GM12878 (cell line): ENCODE results near the gene CNTRL. TPM values are rescaled to one million over a fixed set of nuclear protein-coding genes. Genes with fewer than 3 reads are reported as not detected.

Experiments
- ATAC-seq: fragments of 200-7000 bp; cut with Tn5 transposase; 3 replicates; pipeline ENCODE4 v1.9.1; 2020; ENCODE audit warnings: mild to moderate bottlenecking, moderate library complexity
- BruUV-seq: library from RNA; stranded (reverse); fragments of 400-500 nt; replicated peaks from 2 replicates; lab custom pipeline; 2021; lab: Mats Ljungman, UMichigan
- CTCF ChIA-PET: fragments of 300-600 bp; sonication (Branson Sonifier 250); formaldehyde crosslinking; extraction: SDS; loops from one replicate; lab custom pipeline; 2021; ENCODE audit warnings: inconsistent platforms; lab: Yijun Ruan, JAX
- POLR2A ChIA-PET: fragments of 350-600 bp; formaldehyde crosslinking; extraction: SDS; loops from one replicate; lab custom pipeline; 2021; ENCODE audit warnings: inconsistent platforms; lab: Charles Lee
- RAD21 ChIA-PET: fragments of 300-600 bp; sonication (Branson Sonifier 250); formaldehyde crosslinking; loops from one replicate; lab custom pipeline; 2023; ENCODE audit warnings: antibody characterized with exemption; ENCODE audit not compliant: unreplicated experiment; lab: Charles Lee
- SMC1A ChIA-PET: fragments of 300-600 bp; sonication (Branson Sonifier 250); formaldehyde crosslinking; loops from one replicate; lab custom pipeline; 2023; ENCODE audit not compliant: unreplicated experiment, uncharacterized antibody; lab: Charles Lee
- DNase-seq: peaks from one replicate; pipeline ENCODE4 v3.0.0-alpha.2; 2011; ENCODE audit warnings: low read depth, low spot score
- FAIRE-seq: peaks from 3 replicates; lab custom pipeline; 2011; peaks lifted over from hg19 to GRCh38; lab: Jason Lieb, UNC
- H2AFZ ChIP-seq: 2 replicates; pipeline ENCODE4 v1.6.0; 2011; ENCODE audit warnings: low read depth, low read length, control low read depth; ENCODE audit not compliant: control insufficient read depth
- H3K27ac ChIP-seq: 2 replicates; pipeline ENCODE4 v1.5.1; 2011; ENCODE audit warnings: control low read depth; ENCODE audit not compliant: control insufficient read depth, insufficient read depth
- H3K27me3 ChIP-seq, 2 experiments: replicated peaks in 1 of 2; 2 replicates each; pipeline versions ENCODE4 v1.6.0 to v1.6.1; 2011; ENCODE audit warnings: low read length in 1 of 2; ENCODE audit not compliant: control insufficient read depth in 2 of 2, insufficient read depth in 2 of 2
- H3K36me3 ChIP-seq, 2 experiments: 2 replicates each; pipeline ENCODE4 v1.5.1; 2011; ENCODE audit warnings: low read length in 1 of 2; ENCODE audit not compliant: control insufficient read depth in 2 of 2, insufficient read depth in 2 of 2
- H3K4me1 ChIP-seq: 2 replicates; pipeline ENCODE4 v1.6.1; 2011; ENCODE audit warnings: mild to moderate bottlenecking, low read length, moderate library complexity, mixed read lengths; ENCODE audit not compliant: control insufficient read depth, insufficient read depth
- H3K4me2 ChIP-seq: 2 replicates; pipeline ENCODE4 v1.6.0; 2011; ENCODE audit warnings: control low read depth; ENCODE audit not compliant: control insufficient read depth, insufficient read depth
- H3K4me3 ChIP-seq: fragments of 200-600 bp; sonication (generic); 2 replicates; pipeline ENCODE4 v1.5.1; 2016
- H3K79me2 ChIP-seq: 2 replicates; pipeline ENCODE4 v1.6.0; 2011; ENCODE audit warnings: low read length; ENCODE audit not compliant: control insufficient read depth, insufficient read depth
- H3K9ac ChIP-seq: 2 replicates; pipeline ENCODE4 v1.8.0; 2011; ENCODE audit warnings: low read length, control low read depth, mixed read lengths; ENCODE audit not compliant: control insufficient read depth, insufficient read depth
- H3K9me3 ChIP-seq: replicated peaks from 3 replicates; pipeline ENCODE4 v1.5.1; 2011; ENCODE audit warnings: mild to moderate bottlenecking, low read length; ENCODE audit not compliant: control insufficient read depth, insufficient read depth
- H4K20me1 ChIP-seq: 2 replicates; pipeline ENCODE4 v1.6.0; 2011; ENCODE audit not compliant: control insufficient read depth, insufficient read depth
- BACH1 ChIP-seq: fragments of 450-650 bp; IDR thresholded peaks from 2 replicates; pipeline ENCODE4 v1.6.1; 2017; ENCODE audit warnings: mild to moderate bottlenecking, borderline replicate concordance
- CREM ChIP-seq: IDR thresholded peaks from 2 replicates; pipeline ENCODE4 v1.6.1; 2014; ENCODE audit warnings: antibody characterized with exemption, low read depth
- CTCF ChIP-seq, 3 experiments: IDR thresholded peaks in 2 of 3; conservative IDR thresholded peaks in 1 of 3; 2 replicates each; pipeline ENCODE4 v1.5.1; 2011; ENCODE audit warnings: low read depth in 3 of 3, low read length in 3 of 3, mild to moderate bottlenecking in 3 of 3, control low read depth in 2 of 3, moderate library complexity in 2 of 3, inconsistent platforms in 1 of 3, mixed read lengths in 1 of 3; ENCODE audit not compliant: control insufficient read depth in 2 of 3, insufficient read depth in 1 of 3; ENCODE audit errors: extremely low read depth in 1 of 3
- EED ChIP-seq: sonication (generic); IDR thresholded peaks from 2 replicates; pipeline ENCODE4 v1.6.1; 2016; ENCODE audit warnings: antibody characterized with exemption, low read depth
- ESRRA ChIP-seq: IDR thresholded peaks from 2 replicates; pipeline ENCODE4 v1.6.1; 2012; ENCODE audit warnings: mild to moderate bottlenecking, low read length, improper control_type of control experiment
- IKZF1 ChIP-seq: fragments of 450-650 bp; conservative IDR thresholded peaks from 2 replicates; pipeline ENCODE4 v1.6.1; 2017; ENCODE audit warnings: antibody characterized with exemption, mild to moderate bottlenecking
- NR2C1 ChIP-seq: fragments of 450-650 bp; IDR thresholded peaks from 2 replicates; pipeline ENCODE4 v1.6.1; 2017; ENCODE audit warnings: antibody characterized with exemption, mild to moderate bottlenecking, moderate library complexity
- POU2F2 ChIP-seq: IDR thresholded peaks from 3 replicates; pipeline ENCODE4 v1.6.1; 2011; ENCODE audit warnings: low read depth, mild to moderate bottlenecking, low read length, borderline replicate concordance
- RELB ChIP-seq: fragments of 450-650 bp; IDR thresholded peaks from 2 replicates; pipeline ENCODE4 v1.6.1; 2017; ENCODE audit warnings: low read depth, mild to moderate bottlenecking, moderate library complexity
- REST ChIP-seq: IDR thresholded peaks from 2 replicates; pipeline ENCODE4 v1.6.1; 2012; ENCODE audit warnings: mild to moderate bottlenecking, low read depth, low read length
- RUNX3 ChIP-seq: IDR thresholded peaks from 2 replicates; pipeline ENCODE4 v1.6.1; 2012; ENCODE audit warnings: low read length, inconsistent platforms
- SMC3 ChIP-seq: IDR thresholded peaks from 2 replicates; pipeline ENCODE4 v1.6.1; 2011; ENCODE audit warnings: low read length, improper control_type of control experiment, borderline replicate concordance
- USF2 ChIP-seq: IDR thresholded peaks from 2 replicates; pipeline ENCODE4 v1.6.1; 2011; ENCODE audit warnings: low read depth, low read length, improper control_type of control experiment, borderline replicate concordance
- ZNF384 ChIP-seq: IDR thresholded peaks from 2 replicates; pipeline ENCODE4 v1.6.1; 2012; ENCODE audit warnings: low read depth, mild to moderate bottlenecking, low read length, improper control_type of control experiment, borderline replicate concordance
- ZSCAN29 ChIP-seq: fragments of 450-650 bp; IDR thresholded peaks from 2 replicates; pipeline ENCODE4 v1.6.1; 2017; ENCODE audit warnings: mild to moderate bottlenecking, moderate library complexity
- WGBS: methylation state at CpG from one replicate; pipeline ENCODE4 v1.1.6; 2016; ENCODE audit warnings: low lambda C conversion rate; ENCODE audit not compliant: insufficient replicate concordance, insufficient coverage; ENCODE audit errors: missing lambda C conversion rate; 5-methylcytosine and 5-hydroxymethylcytosine counted together
- in situ Hi-C: fragments of 300-500 bp; cut with MboI; formaldehyde crosslinking; loops from 9 replicates; pipeline ENCODE4 v1.14.3; 2018; ENCODE audit warnings: mixed read lengths
- intact Hi-C: fragments of 100-400 bp; cut with micrococcal nuclease; formaldehyde crosslinking; loops from one replicate; pipeline ENCODE4 v1.14.2; 2022; ENCODE audit not compliant: unreplicated experiment
- polyA plus RNA-seq, 11 experiments: library from polyadenylated mRNA; depleted of rRNA in 4 of 11; unstranded in 6 of 11; stranded (reverse) in 5 of 11; fragments of >200 nt; fragmentation: Nextera tagmentation in 4 of 11; fragmentation: Illumina TruSeq in 1 of 11; extraction: Ambion mirVana in 4 of 11; extraction: Trizol in 1 of 11; gene quantifications; 1 replicate in 1 of 11; 2 replicates in 10 of 11; pipeline versions ENCODE4 v1.2.1 to v1.2.3, GENCODE V29; 2011 to 2016; ENCODE audit warnings: inconsistent platforms in 2 of 11, missing spikeins in 2 of 11, low read depth in 1 of 11
- total RNA-seq, 4 experiments: library from RNA; depleted of rRNA in 3 of 4; stranded (reverse); fragments of >200 nt in 3 of 4; fragmentation: Illumina TruSeq in 1 of 4; extraction: Trizol in 1 of 4; gene quantifications; 2 replicates each; pipeline versions ENCODE4 v1.2.1 to v1.2.3, GENCODE V29; 2013 to 2021

Gene CNTRL
- total and polyA plus RNA-seq, 10 of the 15 experiments (the other 5 are each of a cell fraction or from before 2014, with no cell fraction given): 20.0 to 65.4 (median 38.8) TPM

- H2AFZ ChIP-seq: peak overlapping the region; percentile 78
- no peaks in the 10 kb centered on the region for H3K79me2 ChIP-seq
- SMC1A ChIA-PET: interaction anchor here (0.7 to 5.3 kb wide), 34 partner anchors 8 to 458 kb away, joined by 3 to 33 read pairs (median 4); partner anchors contain the start of genes GSN and RAB14
- in situ Hi-C loops: no loop called here
- POLR2A ChIA-PET: interaction anchor here (1.4 to 1.7 kb wide), 2 partner anchors 11 to 14 kb away, joined by 4 to 5 read pairs; partner anchors contain the start of gene RAB14
- 20% methylated on average over 9 of the region's 9 CpGs for WGBS
- BruUV-seq: no TSS peak
- peak overlapping the region; percentile 23; the same call in 1 of the 2 replicates for H3K4me2 ChIP-seq
- FAIRE-seq: peak; percentile 57
- ATAC-seq: peak; percentile 63
- no peak overlapping the region for H3K27ac ChIP-seq
- CTCF ChIA-PET: interaction anchor here (0.7 to 6.1 kb wide), 49 partner anchors 9 to 457 kb away, joined by 3 to 80 read pairs (median 4); partner anchors contain the start of gene RAB14
- no peak overlapping the region for H3K9ac ChIP-seq
- RAD21 ChIA-PET: interaction anchor here (0.7 to 3.2 kb wide), 19 partner anchors 8 to 458 kb away, joined by 3 to 17 read pairs (median 5); partner anchors contain the start of genes GSN and RAB14
- no peaks in the 10 kb centered on the region for H3K9me3 ChIP-seq
- H3K4me3 ChIP-seq: no peak overlapping the region
- H4K20me1 ChIP-seq: no peaks in the 10 kb centered on the region
- no peaks in the 10 kb centered on the region for H3K36me3 ChIP-seq
- intact Hi-C loops: loop anchor here (1.0 to 5.0 kb wide), 3 partner anchors 107 to 188 kb away; no protein-coding TSS in a partner anchor
- no peaks in the 10 kb centered on the region for H3K27me3 ChIP-seq
- no peak for DNase-seq
- peaks cover 5% of the 10 kb centered on the region for H3K4me1 ChIP-seq
- peak; percentile 92 to 96 (median 96); a peak in 5 of 6 replicates for TF ChIP-seq CTCF (IDR thresholded peaks at IDR 0.05 in 2 of 3, conservative IDR thresholded peaks at IDR 0.05 in 1 of 3; ENCODE audit: control insufficient read depth in 2 of 3, extremely low read depth in 1 of 3, insufficient read depth in 1 of 3, low read depth in 3 of 3, low read length in 3 of 3)
- TF ChIP-seq BACH1: no peak
- TF ChIP-seq CREM: no peak
- TF ChIP-seq REST: no peak
- TF ChIP-seq ESRRA: no peak
- TF ChIP-seq RUNX3: peak; percentile 75
- no peak for TF ChIP-seq ZNF384
- TF ChIP-seq NR2C1: no peak
- TF ChIP-seq IKZF1: peak; percentile 84
- no peak for TF ChIP-seq ZSCAN29
- peak; percentile 61; the same call in 1 of the 3 replicates for TF ChIP-seq POU2F2
- TF ChIP-seq EED: peak; percentile 82
- no peak for TF ChIP-seq USF2
- peak; percentile 82; the same call in 1 of the 2 replicates for TF ChIP-seq SMC3
- TF ChIP-seq RELB: peak; percentile 15; the same call in 1 of the 2 replicates
Measured at GRCh38 chr9:121213136-121213806, 138.5 kb downstream of the CNTRL start.
